T-helper 2 cell treated with Interferon-gamma antibody and Interleukin-4, amounts not matched to agents 5 μg/mL and 100 μg/mL, for 36 hours (primary cell): ENCODE results near the gene CACNA1G.

Experiments
- DNase-seq: peaks from one replicate; pipeline ENCODE4 v3.0.0; 2021; ENCODE audit warnings: low spot score
- H3K27ac Mint-ChIP-seq: one replicate; pipeline ENCODE4 v1.8.0; 2021; ENCODE audit warnings: mild to moderate bottlenecking, mixed read lengths
- H3K27me3 Mint-ChIP-seq: one replicate; pipeline ENCODE4 v1.8.0; 2021; ENCODE audit warnings: low read depth, mixed read lengths
- H3K36me3 Mint-ChIP-seq: one replicate; pipeline ENCODE4 v1.8.0; 2021; ENCODE audit warnings: low read depth, mixed read lengths
- H3K4me1 Mint-ChIP-seq: one replicate; pipeline ENCODE4 v1.8.0; 2021; ENCODE audit warnings: low read depth, mixed read lengths
- H3K4me3 Mint-ChIP-seq: one replicate; pipeline ENCODE4 v1.8.0; 2022; ENCODE audit warnings: mild to moderate bottlenecking, moderate library complexity, mixed read lengths
- H3K9me3 Mint-ChIP-seq: one replicate; pipeline ENCODE4 v1.8.0; 2021; ENCODE audit warnings: mixed read lengths

The CACNA1G gene

GRCh38 chr17:50672071-50672470 lies 111.6 kb downstream of the CACNA1G start:
- Mint-ChIP-seq H3K4me1 (no peaks in the 10 kb centered on the region), H3K9me3 (no peaks in the 10 kb centered on the region), H3K36me3 (no peaks in the 10 kb centered on the region), H3K27me3 (no peaks in the 10 kb centered on the region), H3K4me3 (no peak overlapping the region), H3K27ac (no peak overlapping the region)
- DNase-seq = no peak

GRCh38 chr17:50672831-50673551 lies 112.5 kb downstream of the CACNA1G start:
- H3K27me3 Mint-ChIP-seq = no peaks in the 10 kb centered on the region
- no peak overlapping the region for H3K4me3 Mint-ChIP-seq
- H3K9me3 Mint-ChIP-seq = no peaks in the 10 kb centered on the region
- H3K27ac Mint-ChIP-seq = no peak overlapping the region
- H3K36me3 Mint-ChIP-seq = no peaks in the 10 kb centered on the region
- no peak for DNase-seq
- H3K4me1 Mint-ChIP-seq = no peaks in the 10 kb centered on the region

DNA sequence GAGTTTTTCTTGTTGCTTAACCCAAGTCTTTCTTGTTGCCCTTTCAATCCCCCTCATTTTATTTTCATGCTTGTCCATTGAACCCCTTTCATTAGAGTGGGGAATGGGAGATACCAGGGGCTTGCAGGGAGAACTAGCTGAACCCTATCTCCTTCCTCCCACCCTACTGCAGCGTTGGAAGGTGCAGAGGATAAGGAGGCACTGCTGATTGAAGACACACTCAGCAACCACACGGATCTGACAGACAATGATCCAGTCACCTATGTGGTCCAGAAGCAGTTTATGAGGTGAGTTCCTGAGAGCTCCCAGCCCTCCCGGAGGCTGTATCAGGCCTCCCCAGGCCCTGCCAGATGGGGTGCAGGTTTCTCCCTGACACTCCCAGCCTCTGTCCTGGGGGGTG lies 114.7 kb downstream of the CACNA1G start:
- DNase-seq = no peak
- H3K36me3 Mint-ChIP-seq = no peaks in the 10 kb centered on the region
- no peaks in the 10 kb centered on the region for H3K9me3 Mint-ChIP-seq
- peaks cover under 1% of the 10 kb centered on the region for H3K27me3 Mint-ChIP-seq
- H3K4me1 Mint-ChIP-seq = no peaks in the 10 kb centered on the region
- H3K27ac Mint-ChIP-seq = no peak overlapping the region
- no peak overlapping the region for H3K4me3 Mint-ChIP-seq

- no peak overlapping the region for H3K27ac Mint-ChIP-seq
- peaks cover 4% of the 10 kb centered on the region for H3K27me3 Mint-ChIP-seq
- no peak overlapping the region for H3K4me3 Mint-ChIP-seq
- H3K36me3 Mint-ChIP-seq = no peaks in the 10 kb centered on the region
- no peak for DNase-seq
- no peaks in the 10 kb centered on the region for H3K4me1 Mint-ChIP-seq
- no peaks in the 10 kb centered on the region for H3K9me3 Mint-ChIP-seq
These were observed 115.1 kb downstream of the CACNA1G start for GRCh38 chr17:50675627-50676026.

- H3K27ac Mint-ChIP-seq = no peak overlapping the region
- peaks cover 3% of the 10 kb centered on the region for H3K4me1 Mint-ChIP-seq
- no peaks in the 10 kb centered on the region for H3K9me3 Mint-ChIP-seq
- no peaks in the 10 kb centered on the region for H3K36me3 Mint-ChIP-seq
- H3K27me3 Mint-ChIP-seq = peaks cover 8% of the 10 kb centered on the region
- H3K4me3 Mint-ChIP-seq = no peak overlapping the region
- no peak for DNase-seq
These were observed 115.8 kb downstream of the CACNA1G start for GRCh38 chr17:50676065-50676975.
